ENCODE results near the gene PRDX6.

GRCh38 chr1:173451981-173452380 lies 25.2 kb upstream of the PRDX6 start:
- TF ChIP-seq CTCF (IDR thresholded peaks at IDR 0.05) (no peak), EP300 (IDR thresholded peaks at IDR 0.05) (no peak)

Data from tibial nerve (tissue), 4 donors.